Measurements from ENCODE around the gene PLEKHG7.

Gene PLEKHG7

GRCh38 chr12:92675092-92675865 lies 27.5 kb upstream of the PLEKHG7 start:
- H3K27me3 Mint-ChIP-seq: peaks cover 8% of the 10 kb centered on the region
- no peaks in the 10 kb centered on the region for H3K9me3 Mint-ChIP-seq
- peak overlapping the region; percentile 41 for H3K27ac Mint-ChIP-seq (ENCODE audit: low read depth)
- ATAC-seq (replicated peaks; ENCODE audit: extremely low read depth, poor library complexity, severe bottlenecking) (peak; percentile 14), DNase-seq (ENCODE audit: low spot score in 2 of 2) (no peak)
- no peaks in the 10 kb centered on the region for H3K36me3 Mint-ChIP-seq (ENCODE audit: insufficient read depth)
- peaks cover 9% of the 10 kb centered on the region for H3K4me1 Mint-ChIP-seq
- no peak overlapping the region for H3K4me3 Mint-ChIP-seq

- H3K27ac Mint-ChIP-seq (ENCODE audit: low read depth): no peak overlapping the region
- no peaks in the 10 kb centered on the region for H3K9me3 Mint-ChIP-seq
- DNase-seq (ENCODE audit: low spot score in 2 of 2) (no peak), ATAC-seq (replicated peaks; ENCODE audit: extremely low read depth, poor library complexity, severe bottlenecking) (no peak)
- peaks cover 9% of the 10 kb centered on the region for H3K4me1 Mint-ChIP-seq
- H3K4me3 Mint-ChIP-seq: no peak overlapping the region
- no peaks in the 10 kb centered on the region for H3K27me3 Mint-ChIP-seq
- no peaks in the 10 kb centered on the region for H3K36me3 Mint-ChIP-seq (ENCODE audit: insufficient read depth)
Observed at GRCh38 chr12:92676710-92677109, 26.1 kb upstream of the PLEKHG7 start.

- no peaks in the 10 kb centered on the region for H3K9me3 Mint-ChIP-seq
- ATAC-seq (replicated peaks; ENCODE audit: extremely low read depth, poor library complexity, severe bottlenecking) (no peak), DNase-seq (ENCODE audit: low spot score in 2 of 2) (no peak)
- H3K4me3 Mint-ChIP-seq: no peak overlapping the region
- no peak overlapping the region for H3K27ac Mint-ChIP-seq (ENCODE audit: low read depth)
- H3K27me3 Mint-ChIP-seq: peaks cover 20% of the 10 kb centered on the region
- H3K36me3 Mint-ChIP-seq (ENCODE audit: insufficient read depth): no peaks in the 10 kb centered on the region
- H3K4me1 Mint-ChIP-seq: no peaks in the 10 kb centered on the region
Observed at GRCh38 chr12:92690601-92691000, 12.2 kb upstream of the PLEKHG7 start.

- H3K4me1 Mint-ChIP-seq: no peaks in the 10 kb centered on the region
- DNase-seq (ENCODE audit: low spot score in 2 of 2) (no peak), ATAC-seq (replicated peaks; ENCODE audit: extremely low read depth, poor library complexity, severe bottlenecking) (no peak)
- H3K27me3 Mint-ChIP-seq: peaks cover 17% of the 10 kb centered on the region
- no peak overlapping the region for H3K4me3 Mint-ChIP-seq
- no peaks in the 10 kb centered on the region for H3K36me3 Mint-ChIP-seq (ENCODE audit: insufficient read depth)
- no peak overlapping the region for H3K27ac Mint-ChIP-seq (ENCODE audit: low read depth)
- H3K9me3 Mint-ChIP-seq: peaks cover 5% of the 10 kb centered on the region
Observed at GRCh38 chr12:92695056-92695455, 7.7 kb upstream of the PLEKHG7 start.

- ATAC-seq (replicated peaks; ENCODE audit: extremely low read depth, poor library complexity, severe bottlenecking): no peak
- H3K27ac Mint-ChIP-seq (ENCODE audit: low read depth): no peak overlapping the region
- peaks cover 5% of the 10 kb centered on the region for H3K9me3 Mint-ChIP-seq
- H3K4me1 Mint-ChIP-seq: no peaks in the 10 kb centered on the region
- no peak overlapping the region for H3K4me3 Mint-ChIP-seq
- peaks cover 17% of the 10 kb centered on the region for H3K27me3 Mint-ChIP-seq
- no peaks in the 10 kb centered on the region for H3K36me3 Mint-ChIP-seq (ENCODE audit: insufficient read depth)
- DNase-seq (ENCODE audit: low spot score in 2 of 2): no peak
Observed at GRCh38 chr12:92695577-92695976, 7.2 kb upstream of the PLEKHG7 start.

- Mint-ChIP-seq H3K27ac (ENCODE audit: low read depth) (no peak overlapping the region), H3K4me3 (no peak overlapping the region), H3K9me3 (peaks cover 5% of the 10 kb centered on the region), H3K36me3 (ENCODE audit: insufficient read depth) (no peaks in the 10 kb centered on the region), H3K27me3 (peaks cover 17% of the 10 kb centered on the region), H3K4me1 (no peaks in the 10 kb centered on the region)
- DNase-seq (ENCODE audit: low spot score in 2 of 2): no peak
- no peak for ATAC-seq (replicated peaks; ENCODE audit: extremely low read depth, poor library complexity, severe bottlenecking)
Observed at GRCh38 chr12:92696216-92696615, 6.6 kb upstream of the PLEKHG7 start.

GRCh38 chr12:92698474-92698873 lies 4.3 kb upstream of the PLEKHG7 start:
- no peaks in the 10 kb centered on the region for H3K4me1 Mint-ChIP-seq
- peaks cover 5% of the 10 kb centered on the region for H3K9me3 Mint-ChIP-seq
- H3K27me3 Mint-ChIP-seq: peaks cover 17% of the 10 kb centered on the region
- H3K4me3 Mint-ChIP-seq: no peak overlapping the region
- no peak for DNase-seq (ENCODE audit: low spot score in 2 of 2)
- ATAC-seq (replicated peaks; ENCODE audit: extremely low read depth, poor library complexity, severe bottlenecking): no peak
- H3K27ac Mint-ChIP-seq (ENCODE audit: low read depth): no peak overlapping the region
- H3K36me3 Mint-ChIP-seq (ENCODE audit: insufficient read depth): no peaks in the 10 kb centered on the region

GRCh38 chr12:92701441-92701840 lies 1.3 kb upstream of the PLEKHG7 start:
- Mint-ChIP-seq H3K4me1 (no peaks in the 10 kb centered on the region), H3K9me3 (peaks cover 5% of the 10 kb centered on the region), H3K4me3 (no peak overlapping the region), H3K36me3 (ENCODE audit: insufficient read depth) (no peaks in the 10 kb centered on the region), H3K27me3 (peaks cover 7% of the 10 kb centered on the region), H3K27ac (ENCODE audit: low read depth) (no peak overlapping the region)
- ATAC-seq (replicated peaks; ENCODE audit: extremely low read depth, poor library complexity, severe bottlenecking): no peak
- DNase-seq (ENCODE audit: low spot score in 2 of 2): no peak

GRCh38 chr12:92703786-92704185 lies 997 bp downstream of the PLEKHG7 start:
- no peaks in the 10 kb centered on the region for H3K4me1 Mint-ChIP-seq
- no peak overlapping the region for H3K4me3 Mint-ChIP-seq
- no peak overlapping the region for H3K27ac Mint-ChIP-seq (ENCODE audit: low read depth)
- H3K36me3 Mint-ChIP-seq (ENCODE audit: insufficient read depth): no peaks in the 10 kb centered on the region
- no peaks in the 10 kb centered on the region for H3K9me3 Mint-ChIP-seq
- no peaks in the 10 kb centered on the region for H3K27me3 Mint-ChIP-seq
- DNase-seq (ENCODE audit: low spot score in 2 of 2) (no peak), ATAC-seq (replicated peaks; ENCODE audit: extremely low read depth, poor library complexity, severe bottlenecking) (no peak)

- Mint-ChIP-seq H3K4me1 (no peaks in the 10 kb centered on the region), H3K36me3 (ENCODE audit: insufficient read depth) (no peaks in the 10 kb centered on the region), H3K27ac (ENCODE audit: low read depth) (no peak overlapping the region), H3K9me3 (no peaks in the 10 kb centered on the region), H3K27me3 (no peaks in the 10 kb centered on the region), H3K4me3 (no peak overlapping the region)
- no peak for ATAC-seq (replicated peaks; ENCODE audit: extremely low read depth, poor library complexity, severe bottlenecking)
- DNase-seq (ENCODE audit: low spot score in 2 of 2): no peak
Observed at GRCh38 chr12:92706594-92706993, 3.8 kb downstream of the PLEKHG7 start.

- H3K27me3 Mint-ChIP-seq: no peaks in the 10 kb centered on the region
- H3K27ac Mint-ChIP-seq (ENCODE audit: low read depth): no peak overlapping the region
- no peak overlapping the region for H3K4me3 Mint-ChIP-seq
- no peaks in the 10 kb centered on the region for H3K36me3 Mint-ChIP-seq (ENCODE audit: insufficient read depth)
- H3K4me1 Mint-ChIP-seq: no peaks in the 10 kb centered on the region
- no peaks in the 10 kb centered on the region for H3K9me3 Mint-ChIP-seq
- no peak for ATAC-seq (replicated peaks; ENCODE audit: extremely low read depth, poor library complexity, severe bottlenecking)
- DNase-seq (ENCODE audit: low spot score in 2 of 2): no peak
Observed at GRCh38 chr12:92707926-92708325, 5.1 kb downstream of the PLEKHG7 start.

GRCh38 chr12:92715625-92716024 lies 12.8 kb downstream of the PLEKHG7 start:
- Mint-ChIP-seq H3K4me3 (no peak overlapping the region), H3K4me1 (no peaks in the 10 kb centered on the region), H3K9me3 (no peaks in the 10 kb centered on the region), H3K27ac (ENCODE audit: low read depth) (no peak overlapping the region), H3K36me3 (ENCODE audit: insufficient read depth) (no peaks in the 10 kb centered on the region), H3K27me3 (peaks cover 32% of the 10 kb centered on the region)
- no peak for DNase-seq (ENCODE audit: low spot score in 2 of 2)
- no peak for ATAC-seq (replicated peaks; ENCODE audit: extremely low read depth, poor library complexity, severe bottlenecking)

- no peaks in the 10 kb centered on the region for H3K36me3 Mint-ChIP-seq (ENCODE audit: insufficient read depth)
- DNase-seq (ENCODE audit: low spot score in 2 of 2): no peak
- H3K4me1 Mint-ChIP-seq: no peaks in the 10 kb centered on the region
- no peaks in the 10 kb centered on the region for H3K9me3 Mint-ChIP-seq
- H3K27ac Mint-ChIP-seq (ENCODE audit: low read depth): no peak overlapping the region
- H3K27me3 Mint-ChIP-seq: peaks cover 47% of the 10 kb centered on the region
- no peak overlapping the region for H3K4me3 Mint-ChIP-seq
- ATAC-seq (replicated peaks; ENCODE audit: extremely low read depth, poor library complexity, severe bottlenecking): no peak
Observed at GRCh38 chr12:92717202-92717601, 14.4 kb downstream of the PLEKHG7 start.
